Right lung (tissue), 10 donors: ENCODE measurements around the gene C1orf53. TPM values are rescaled to one million over a fixed set of nuclear protein-coding genes. Genes with fewer than 3 reads are reported as not detected.
"Not testable (repeated sequence)": the region's sequence is repeated elsewhere in the genome, so short reads cannot be mapped to it uniquely, and the experiment has no call there.

Source experiments
- DNase-seq, 2 donors: peaks; one replicate each; pipeline ENCODE4 v3.0.0-alpha.2; 2013
- long read RNA-seq, 8 donors: transcript quantifications; one replicate each; lab custom pipeline, GENCODE V29; 2026
- polyA plus RNA-seq, 5 donors: library from polyadenylated mRNA; unstranded; fragments of 120-200 nt; gene quantifications; one replicate each; pipeline versions ENCODE4 v1.2.1 to v1.2.3, GENCODE V29; 2013; ENCODE audit warnings: inconsistent platforms in 1 of 5, low replicate concordance in 1 of 5; ENCODE audit not compliant: insufficient read length in 5 of 5, insufficient read depth in 1 of 5

C1orf53 gene
- polyA plus RNA-seq, result 1 to 10 TPM; 1.7 to 3.4 (median 3.0) TPM
- long read RNA-seq, donor 1, partial matches to known transcripts, result 0 of 3 reads
- long read RNA-seq, donor 1, other reads (novel, unspliced or antisense), result 0 of 3 reads
- long read RNA-seq, donor 2, result 0 reads
- long read RNA-seq, donor 3, partial matches to known transcripts, result 0 of 4 reads
- long read RNA-seq, donor 3, other reads (novel, unspliced or antisense), result 0 of 4 reads
- long read RNA-seq, donor 4, partial matches to known transcripts, result 0 of 1 reads
- long read RNA-seq, donor 4, other reads (novel, unspliced or antisense), result 0 of 1 reads
- long read RNA-seq, donor 5, partial matches to known transcripts, result 0 of 3 reads
- long read RNA-seq, donor 5, other reads (novel, unspliced or antisense), result 0 of 3 reads
- long read RNA-seq, donor 6, partial matches to known transcripts, result 0 of 1 reads
- long read RNA-seq, donor 6, other reads (novel, unspliced or antisense), result 0 of 1 reads
- long read RNA-seq, donor 7, transcript C1orf53-201 (3 exons, 588 nt), result major isoform, 6 of 6 reads
- long read RNA-seq, donor 7, partial matches to known transcripts, result 0 of 6 reads
- long read RNA-seq, donor 7, other reads (novel, unspliced or antisense), result 0 of 6 reads
- long read RNA-seq, donor 8, partial matches to known transcripts, result 0 of 1 reads
- long read RNA-seq, donor 8, other reads (novel, unspliced or antisense), result 0 of 1 reads

DNA sequence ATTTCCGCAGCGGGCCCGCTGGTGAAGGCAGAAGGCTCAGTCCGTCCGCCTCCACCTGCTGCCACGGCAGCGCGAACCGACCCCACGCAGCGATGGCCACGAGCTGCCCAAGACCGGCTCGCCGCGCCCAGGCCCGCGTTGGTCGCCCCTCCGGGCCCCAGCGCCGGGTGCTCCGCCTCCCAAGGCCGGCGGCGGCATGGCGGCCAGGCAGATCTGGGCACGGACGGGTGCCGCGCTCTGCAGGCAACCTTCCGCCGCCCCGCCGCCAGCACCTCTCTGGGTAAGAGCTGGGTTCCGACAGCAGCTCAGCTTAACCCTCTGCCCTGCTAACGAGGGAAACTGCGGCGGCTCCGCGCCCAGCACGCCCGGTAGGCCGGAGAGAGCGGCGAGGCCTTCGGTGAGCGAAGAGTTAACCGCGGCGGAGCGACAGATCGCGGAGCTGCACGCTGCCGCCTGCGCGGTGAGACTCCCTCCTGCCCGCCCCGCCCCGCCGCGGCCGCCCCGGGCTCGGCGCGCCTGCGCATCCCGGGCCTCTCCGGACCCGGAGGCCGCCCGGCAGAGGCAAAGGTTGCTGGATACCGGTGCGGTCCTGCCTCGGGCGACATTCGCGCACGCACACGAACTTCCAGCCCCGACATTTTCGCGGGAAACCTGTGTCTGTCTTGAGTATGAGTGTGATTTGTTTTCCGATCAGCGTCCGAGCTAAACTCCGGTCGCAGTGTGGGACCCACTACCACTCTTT is at the start of gene C1orf53:
TSS of gene C1orf53 (plus strand) at position 177 of the 742 bp plus-strand sequence. CDS start at position 197, 20 bp downstream.
- peak; percentile 85 to 92 for DNase-seq

DNA sequence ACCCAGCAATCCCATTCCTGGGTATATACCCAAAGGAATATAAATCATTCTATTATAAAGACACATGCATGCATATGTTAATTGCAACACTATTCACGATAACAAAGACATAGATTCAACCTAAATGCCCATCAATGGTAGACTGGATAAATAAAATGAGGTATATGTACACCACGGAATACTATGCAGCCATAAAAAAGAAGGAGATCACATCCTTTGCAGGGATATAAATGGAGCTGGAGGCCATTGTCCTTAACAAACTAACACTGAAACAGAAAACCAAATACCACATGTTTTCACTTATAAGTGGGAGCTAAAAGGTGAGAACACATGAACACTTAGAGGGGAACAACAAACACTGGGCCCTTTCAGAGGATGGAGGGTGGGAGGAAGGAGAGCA is 46.7 kb upstream of the C1orf53 start:
- not testable (repeated sequence) for DNase-seq

DNA sequence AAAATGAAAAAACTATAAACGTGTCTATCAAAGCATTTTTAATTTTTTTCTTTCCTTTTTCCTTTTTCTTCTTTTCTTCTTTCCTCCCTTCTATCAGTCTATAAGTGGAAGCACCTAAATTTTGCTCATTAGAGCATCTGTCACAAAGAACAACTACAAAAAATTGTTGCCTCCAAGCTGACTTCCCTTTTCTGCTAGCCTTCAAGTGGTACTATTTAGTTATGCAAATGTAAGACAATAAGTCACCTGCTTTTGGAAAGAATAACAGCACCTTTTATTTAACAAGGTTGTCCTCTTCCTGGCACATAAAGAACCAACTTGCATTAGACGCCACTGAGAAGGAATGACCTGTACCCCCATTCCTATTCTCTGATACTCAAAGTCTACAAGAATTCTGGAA is 45.0 kb upstream of the C1orf53 start:
- DNase-seq, result no peak

DNA sequence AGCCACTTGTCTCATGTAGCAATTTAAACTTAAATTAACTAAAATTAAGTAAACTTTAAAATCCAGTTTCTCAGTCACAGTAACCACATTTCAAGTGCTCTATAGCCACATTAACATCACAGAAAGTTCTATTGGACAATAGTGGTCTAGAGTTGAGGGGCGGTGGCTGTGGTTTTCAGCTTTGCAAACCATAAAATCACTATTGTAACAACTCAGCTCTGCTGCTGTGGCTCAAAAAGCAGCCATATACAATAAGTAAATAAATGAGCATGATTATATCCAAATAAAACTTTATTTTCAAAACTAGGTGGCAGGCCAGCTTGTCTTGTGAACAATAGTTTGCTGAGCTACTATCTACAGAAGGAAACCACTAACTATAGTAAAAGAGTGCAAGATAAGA is 43.4 kb upstream of the C1orf53 start:
- DNase-seq, result no peak

DNA sequence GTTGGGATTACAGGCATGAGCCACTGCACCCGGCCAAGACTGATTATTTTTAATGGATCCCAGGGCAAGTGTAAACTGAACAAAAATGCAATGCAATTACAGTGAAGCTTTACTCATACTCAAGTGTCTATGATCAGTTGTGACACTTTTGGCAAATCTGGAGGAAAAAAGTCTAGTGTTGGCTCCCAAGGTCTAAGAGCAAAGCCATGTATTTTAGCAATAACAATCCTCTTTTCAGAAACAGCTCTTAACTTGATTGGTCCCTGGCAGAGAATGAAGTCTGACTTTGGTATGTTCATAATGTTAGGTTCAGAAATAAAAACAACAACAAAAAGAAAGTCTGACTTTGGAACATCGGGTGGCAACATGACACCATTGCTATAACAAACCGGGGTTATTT is 40.2 kb upstream of the C1orf53 start:
- DNase-seq, result peak in 1 of 2 donors; percentile 12

DNA sequence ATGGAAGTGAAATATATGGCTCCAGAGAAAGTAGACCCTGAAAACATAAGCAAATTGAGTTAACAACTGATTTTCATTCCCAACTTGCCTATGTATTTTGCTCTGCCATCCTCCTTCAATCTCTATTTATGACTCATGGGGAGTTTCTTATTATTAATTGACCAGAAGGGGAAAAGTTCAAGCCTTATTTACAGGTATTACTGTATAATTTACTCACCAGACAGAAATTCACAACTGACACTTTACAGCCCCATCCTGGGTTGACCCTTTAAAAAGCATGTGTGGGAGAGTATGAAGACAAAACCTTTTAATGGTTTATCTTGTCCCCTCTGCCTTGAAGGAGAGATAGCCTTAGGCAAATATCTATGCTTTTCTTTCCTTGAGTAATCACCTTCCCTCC is 39.8 kb upstream of the C1orf53 start:
- DNase-seq, result no peak

DNA sequence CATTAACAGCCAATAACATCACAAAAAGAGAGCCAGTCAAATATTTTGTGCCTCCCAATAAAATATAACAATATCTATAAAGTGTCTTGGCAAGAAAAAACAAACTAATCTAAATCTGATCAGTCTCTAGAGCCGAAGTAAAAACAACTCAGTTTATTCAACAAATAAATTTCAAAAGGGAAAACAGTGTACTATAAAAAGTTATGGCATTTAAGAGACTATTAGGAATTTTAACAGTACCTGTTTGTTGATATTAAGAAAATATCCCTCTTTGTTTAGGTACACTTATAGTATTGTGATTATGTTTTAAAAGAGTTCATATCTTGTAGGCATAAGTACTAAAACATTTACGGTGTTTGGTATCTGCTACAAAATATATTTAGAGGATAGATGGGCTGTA is 36.6 kb upstream of the C1orf53 start:
- no peak for DNase-seq

DNA sequence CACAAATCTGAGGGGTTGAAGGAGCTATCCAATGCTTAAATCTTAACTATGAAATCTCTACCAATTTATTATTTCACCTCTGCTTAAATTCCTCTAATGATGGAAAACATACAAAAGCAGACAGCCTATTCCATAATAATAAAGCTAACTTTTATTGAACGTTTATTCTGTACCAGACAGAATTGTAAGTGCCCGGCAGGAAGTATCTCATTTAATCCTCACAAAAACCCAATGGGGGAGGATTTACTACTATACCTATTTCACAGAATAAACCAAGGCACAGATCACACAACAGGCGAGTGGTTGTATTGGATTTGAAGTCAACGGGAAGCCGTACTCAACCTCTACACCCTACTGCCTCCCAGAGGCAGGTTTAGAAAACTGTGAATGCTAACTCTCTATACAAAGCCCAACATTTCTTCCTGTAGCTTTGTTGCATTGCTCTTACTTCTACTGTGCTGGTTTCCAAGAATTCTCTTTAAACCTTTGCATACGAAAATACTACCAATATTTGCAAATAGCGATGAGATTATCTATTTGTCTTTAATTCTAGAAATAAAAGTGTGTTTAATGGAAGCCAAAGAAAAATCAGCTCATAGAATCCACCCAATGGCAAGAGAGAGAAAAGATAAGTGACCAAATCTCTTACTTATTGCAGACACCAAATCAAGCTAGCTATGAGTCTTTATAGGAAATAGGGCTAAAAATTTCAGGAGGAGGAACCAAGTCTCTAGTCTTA is 33.5 kb upstream of the C1orf53 start:
- DNase-seq, result peak; percentile 7 to 18

DNA sequence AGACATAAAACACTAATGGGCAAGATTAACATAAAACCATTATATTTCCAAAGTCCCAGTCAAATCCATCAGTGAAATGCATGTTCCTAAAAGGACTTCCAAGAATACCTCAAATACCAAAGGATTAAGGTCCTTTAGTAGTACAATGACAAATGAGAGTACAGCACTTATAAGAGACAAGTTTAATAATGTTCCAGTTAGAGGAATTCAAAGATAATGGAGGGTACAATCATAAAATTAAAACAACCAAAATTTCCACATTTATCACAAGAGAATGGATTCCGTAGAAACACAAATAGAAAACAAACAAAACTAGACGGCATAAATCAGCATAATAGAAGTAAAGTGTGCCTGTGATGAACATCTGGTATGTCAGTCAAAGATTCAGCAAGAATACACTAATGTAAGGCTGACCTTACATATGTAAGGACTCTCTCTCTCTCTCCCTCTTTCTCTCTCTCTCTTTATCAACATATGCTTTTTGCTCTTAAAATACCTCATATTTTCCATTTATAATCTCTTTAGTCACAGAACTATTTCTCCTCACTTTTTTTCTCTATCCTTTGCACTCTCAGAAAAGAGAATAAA is 32.8 kb upstream of the C1orf53 start:
- no peak for DNase-seq

DNA sequence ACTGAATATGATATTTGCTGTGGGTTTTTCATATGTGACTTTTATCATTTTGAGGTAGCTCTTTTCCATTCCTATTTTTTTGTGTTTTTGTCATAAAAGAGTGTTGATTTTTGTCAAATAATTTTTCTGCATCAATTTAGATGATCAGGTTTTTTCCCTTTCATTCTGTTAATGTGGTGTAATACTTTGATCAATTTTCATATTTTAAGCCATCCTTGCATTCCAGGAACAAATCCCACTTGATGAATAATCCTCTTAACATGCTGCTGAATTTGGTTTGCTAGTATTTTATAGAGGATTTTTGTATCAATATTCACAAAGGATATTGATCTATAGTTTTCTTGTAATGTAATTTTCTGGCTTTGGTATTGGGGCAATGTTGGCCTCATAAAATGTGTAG is 25.5 kb upstream of the C1orf53 start:
- DNase-seq, result no peak

DNA sequence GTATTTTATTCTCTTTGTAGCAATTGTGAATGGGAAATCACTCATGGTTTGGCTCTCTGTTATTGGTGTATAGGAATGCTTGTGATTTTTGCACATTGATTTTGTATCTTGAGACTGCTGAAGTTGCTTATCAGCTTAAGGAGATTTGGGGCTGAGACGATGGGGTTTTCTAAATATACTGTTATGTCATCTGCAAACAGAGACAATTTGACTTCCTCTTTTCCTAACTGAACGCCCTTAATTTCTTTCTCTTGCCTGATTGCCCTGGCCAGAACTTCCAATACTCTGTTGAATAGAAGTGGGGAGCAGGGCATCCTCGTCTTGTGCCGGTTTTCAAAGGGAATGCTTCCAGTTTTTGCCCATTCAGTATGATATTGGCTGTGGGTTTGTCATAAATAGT is 22.0 kb upstream of the C1orf53 start:
- DNase-seq, result not testable (repeated sequence)

DNA sequence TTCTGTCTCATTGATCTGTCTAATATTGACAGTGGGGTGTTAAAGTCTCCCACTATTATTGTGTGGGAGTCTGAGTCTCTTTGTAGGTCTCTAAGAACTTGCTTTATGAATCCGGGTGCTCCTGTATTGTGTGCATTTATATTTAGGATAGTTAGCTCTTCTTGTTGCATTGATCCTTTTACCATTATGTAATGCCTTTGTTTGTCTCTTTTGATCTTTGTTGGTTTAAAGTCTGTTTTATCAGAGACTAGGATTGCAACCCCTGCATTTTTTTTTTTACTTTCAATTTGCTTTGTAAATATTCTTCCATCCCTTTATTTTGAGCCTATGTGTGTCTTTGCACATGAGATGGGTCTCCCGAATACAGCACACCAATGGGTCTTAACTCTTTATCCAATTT is 20.2 kb upstream of the C1orf53 start:
- not testable (repeated sequence) for DNase-seq

DNA sequence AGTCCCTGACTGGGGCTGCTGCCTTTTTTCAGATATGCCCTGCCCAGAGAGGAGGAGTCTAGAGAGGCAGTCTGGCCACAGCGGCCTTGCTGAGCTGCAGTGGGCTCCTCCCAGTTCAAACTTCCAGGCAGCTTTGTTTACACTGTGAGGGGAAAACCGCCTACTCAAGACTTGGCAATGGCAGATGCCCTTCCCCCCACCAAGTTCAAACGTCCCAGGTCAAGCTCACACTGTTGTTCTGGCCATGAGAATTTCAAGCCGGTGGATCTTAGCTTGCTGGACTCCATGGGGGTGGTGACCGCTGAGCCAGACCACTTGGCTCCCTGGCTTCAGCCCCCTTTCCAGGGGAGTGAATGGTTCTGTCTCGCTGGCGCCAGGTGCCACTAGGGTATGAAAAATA is 18.3 kb upstream of the C1orf53 start:
- no peak for DNase-seq

DNA sequence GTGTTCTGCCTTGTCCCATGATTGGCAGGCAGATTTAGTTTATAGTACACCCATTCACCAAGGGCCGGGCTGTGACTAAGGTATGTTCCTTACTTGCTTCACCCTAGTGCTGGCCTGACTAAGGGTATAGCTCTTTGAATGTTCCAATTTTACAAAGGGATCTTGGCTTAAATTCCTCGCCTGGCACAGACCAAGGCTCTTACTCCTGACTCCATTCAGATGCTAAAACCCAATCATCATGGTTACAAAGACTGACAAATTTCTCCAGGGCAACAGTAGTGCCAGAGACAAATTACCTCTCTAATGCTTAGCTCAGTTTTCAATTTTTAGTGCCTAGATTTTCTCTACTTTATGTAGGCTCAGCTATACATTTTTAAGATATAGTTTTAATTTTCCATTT is 11.5 kb upstream of the C1orf53 start:
- no peak for DNase-seq

DNA sequence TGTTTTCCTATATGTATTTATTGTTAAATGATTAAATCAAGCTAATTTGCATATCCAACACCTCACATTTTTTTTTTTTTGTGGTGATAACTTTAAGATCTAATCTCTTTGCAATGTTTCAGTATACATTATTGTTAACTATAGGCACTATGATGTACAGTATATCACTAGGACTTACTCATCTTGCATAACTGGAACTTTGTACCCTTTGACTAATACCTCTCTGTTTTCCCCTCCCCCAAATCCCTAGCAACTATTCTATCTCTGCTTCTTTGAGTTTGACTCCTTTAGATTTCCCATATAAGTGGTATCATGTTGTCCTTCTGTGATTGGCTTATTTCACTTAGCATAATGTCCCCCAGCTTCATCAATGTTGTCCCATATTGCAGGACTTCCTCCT is 9.7 kb upstream of the C1orf53 start:
- no peak for DNase-seq

DNA sequence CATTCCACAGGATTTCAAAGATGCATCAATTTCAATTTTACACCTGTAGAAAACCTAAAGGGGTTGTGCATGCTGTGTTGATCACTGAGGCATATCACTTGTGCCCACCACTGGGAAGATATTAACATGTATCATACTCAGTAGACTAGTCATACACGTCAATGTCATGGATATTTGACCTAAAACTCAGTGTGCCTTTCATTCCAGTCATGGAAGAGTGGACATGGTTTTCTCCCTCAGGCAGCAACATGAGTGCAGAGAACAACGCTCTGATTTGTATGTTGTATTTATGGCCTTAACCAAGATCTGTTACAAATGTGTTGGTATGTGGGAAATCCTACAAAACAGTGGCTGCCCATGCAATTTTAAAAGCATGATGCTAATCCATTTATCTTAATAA is 6.1 kb upstream of the C1orf53 start:
- no peak for DNase-seq

DNA sequence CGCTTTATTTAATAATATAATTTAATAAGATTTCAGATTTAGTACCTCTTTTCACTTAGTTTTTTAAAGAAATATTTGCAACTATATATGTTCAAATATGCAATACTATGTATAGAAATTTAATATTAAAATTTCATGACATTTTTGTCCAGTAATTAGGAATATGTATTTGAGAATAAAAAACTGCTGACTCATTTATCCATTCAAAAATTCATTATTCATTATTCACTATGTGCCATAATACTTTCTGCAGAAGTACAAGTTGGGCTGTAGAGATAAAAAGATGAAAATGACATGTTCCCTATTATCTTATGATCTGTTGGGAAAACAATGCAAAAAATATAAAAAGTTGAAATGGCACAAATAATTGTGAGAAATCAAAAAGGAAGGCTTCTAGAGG is 3.4 kb upstream of the C1orf53 start:
- DNase-seq, result no peak

DNA sequence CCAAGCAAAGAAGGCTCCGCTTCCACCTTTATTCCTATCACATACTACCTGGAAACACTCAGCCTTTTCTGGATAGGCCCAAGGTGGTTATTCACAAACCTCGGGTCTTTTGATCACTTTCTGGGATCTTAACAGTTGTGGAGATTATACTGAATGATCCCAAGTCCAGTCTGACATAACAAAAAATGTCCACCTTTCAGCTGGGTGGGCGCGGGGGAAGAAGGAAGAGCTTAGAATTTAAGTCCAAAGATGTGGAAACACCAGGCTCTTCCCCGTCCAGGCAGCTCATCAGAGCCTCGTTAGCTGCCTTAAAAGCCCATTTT is 338 bp upstream of the C1orf53 start:
- DNase-seq, result no peak

DNA sequence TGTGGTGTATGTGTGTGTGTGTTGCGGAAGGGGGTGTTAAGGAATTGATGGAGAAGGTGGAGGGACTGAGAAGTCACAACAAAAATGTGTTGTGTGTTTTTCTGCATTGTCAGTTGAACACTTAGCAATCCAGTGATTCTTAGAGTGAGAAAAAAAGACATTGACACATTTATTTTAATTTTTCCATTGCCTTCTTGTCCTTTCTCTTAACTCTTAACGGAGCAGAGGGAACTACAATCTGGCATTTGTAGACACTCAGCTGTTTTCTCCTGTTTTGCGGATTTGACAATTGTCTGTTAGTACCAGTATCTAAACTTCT is 725 bp downstream of the C1orf53 start:
- DNase-seq, result no peak

DNA sequence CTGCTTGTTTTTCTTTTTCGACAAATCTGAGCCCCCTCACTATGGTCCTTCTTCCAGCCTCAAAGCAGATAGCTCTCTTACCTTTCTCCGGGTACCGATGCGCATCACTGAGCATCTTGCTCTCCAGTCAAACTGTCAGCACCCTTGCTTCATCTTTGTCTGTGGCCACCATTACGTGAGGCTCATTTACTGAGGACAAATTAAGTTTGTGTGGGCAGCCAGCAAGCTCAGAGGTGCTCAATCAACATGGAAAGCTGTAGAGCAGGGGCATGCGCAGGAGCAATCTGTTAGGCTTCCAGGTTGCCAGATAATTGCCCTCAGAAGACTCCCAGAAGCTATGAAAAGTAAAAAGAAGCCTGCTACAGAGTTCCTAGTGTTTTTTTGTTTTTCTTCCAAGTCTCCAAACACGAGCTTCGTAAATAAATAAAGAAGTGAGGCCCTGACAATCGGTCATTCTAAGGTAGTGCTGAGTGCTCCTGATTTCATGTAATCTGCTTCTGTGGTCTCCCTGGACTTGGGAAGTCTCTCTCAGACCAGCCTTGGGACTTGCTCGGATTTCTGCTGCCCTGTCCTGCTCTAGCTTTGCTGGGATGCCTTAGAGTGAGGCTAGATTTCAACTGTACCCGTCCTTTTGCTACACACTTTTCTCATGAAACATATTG is 1.8 kb downstream of the C1orf53 start:
- DNase-seq, result no peak

DNA sequence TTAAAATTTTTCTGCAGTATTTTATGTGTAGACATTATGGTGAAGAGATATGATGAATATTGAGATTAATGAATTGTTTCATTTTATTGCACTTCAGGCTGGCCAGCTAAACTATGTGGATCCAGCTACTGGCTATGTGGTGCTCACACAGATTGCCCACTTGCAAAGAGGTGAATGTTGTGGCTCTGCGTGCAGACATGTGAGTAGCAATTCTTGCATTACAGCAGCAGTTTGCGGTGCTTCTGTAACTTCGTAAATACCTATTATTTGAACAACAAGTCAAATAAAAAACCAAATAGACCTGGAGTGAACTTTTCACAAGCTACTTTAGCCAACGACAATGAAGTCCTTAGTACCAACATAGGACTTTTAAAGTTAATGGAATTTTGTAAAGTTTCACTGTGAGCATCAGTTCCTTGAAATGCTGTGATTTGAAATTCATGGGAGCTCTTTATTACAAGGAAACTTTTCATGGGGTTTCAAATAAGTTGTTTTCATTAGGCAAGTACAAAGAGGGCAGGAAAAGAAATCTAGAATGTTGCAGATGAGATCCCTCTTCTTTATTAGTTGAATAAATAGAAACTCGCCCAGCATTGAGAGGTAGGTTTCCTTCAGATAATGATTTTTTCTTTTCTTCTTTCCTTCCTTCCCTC is 3.4 kb downstream of the C1orf53 start:
- DNase-seq, result no peak
